NT2/D1 (cell line): Measurements from ENCODE around the gene LRRC25.

Experiments
- DNase-seq: peaks from one replicate; pipeline ENCODE4 v3.0.0-alpha.2; 2011; ENCODE audit warnings: low read depth, low spot score
- H3K27me3 ChIP-seq: 2 replicates; pipeline ENCODE4 v1.6.0; 2011; ENCODE audit warnings: mild to moderate bottlenecking; ENCODE audit not compliant: insufficient read length, insufficient read depth
- H3K36me3 ChIP-seq: 2 replicates; pipeline ENCODE4 v1.6.1; 2011; ENCODE audit warnings: mild to moderate bottlenecking, low read length, mixed read lengths; ENCODE audit not compliant: insufficient read depth, insufficient read length
- H3K4me1 ChIP-seq: 2 replicates; pipeline ENCODE4 v1.5.1; 2011; ENCODE audit not compliant: insufficient read depth, insufficient read length
- H3K4me3 ChIP-seq: 2 replicates; pipeline ENCODE4 v1.5.1; 2011; ENCODE audit warnings: low read depth; ENCODE audit not compliant: insufficient read length
- H3K9ac ChIP-seq: 2 replicates; pipeline ENCODE4 v1.6.0; 2011; ENCODE audit warnings: low read depth; ENCODE audit not compliant: insufficient read length
- H3K9me3 ChIP-seq: 2 replicates; pipeline ENCODE4 v1.5.1; 2011; ENCODE audit warnings: mild to moderate bottlenecking, low read length; ENCODE audit not compliant: insufficient read depth
- SUZ12 ChIP-seq: IDR thresholded peaks from 2 replicates; pipeline ENCODE4 v1.6.1; 2011; ENCODE audit not compliant: insufficient read length, insufficient read depth; ENCODE audit errors: extremely low read depth
- YY1 ChIP-seq: IDR thresholded peaks from 2 replicates; pipeline ENCODE4 v1.6.1; 2011; ENCODE audit not compliant: insufficient read length, insufficient read depth
- ZNF274 ChIP-seq: IDR thresholded peaks from 2 replicates; pipeline ENCODE4 v1.6.1; 2011; ENCODE audit warnings: mild to moderate bottlenecking, low read depth, low read length

LRRC25 gene

DNA sequence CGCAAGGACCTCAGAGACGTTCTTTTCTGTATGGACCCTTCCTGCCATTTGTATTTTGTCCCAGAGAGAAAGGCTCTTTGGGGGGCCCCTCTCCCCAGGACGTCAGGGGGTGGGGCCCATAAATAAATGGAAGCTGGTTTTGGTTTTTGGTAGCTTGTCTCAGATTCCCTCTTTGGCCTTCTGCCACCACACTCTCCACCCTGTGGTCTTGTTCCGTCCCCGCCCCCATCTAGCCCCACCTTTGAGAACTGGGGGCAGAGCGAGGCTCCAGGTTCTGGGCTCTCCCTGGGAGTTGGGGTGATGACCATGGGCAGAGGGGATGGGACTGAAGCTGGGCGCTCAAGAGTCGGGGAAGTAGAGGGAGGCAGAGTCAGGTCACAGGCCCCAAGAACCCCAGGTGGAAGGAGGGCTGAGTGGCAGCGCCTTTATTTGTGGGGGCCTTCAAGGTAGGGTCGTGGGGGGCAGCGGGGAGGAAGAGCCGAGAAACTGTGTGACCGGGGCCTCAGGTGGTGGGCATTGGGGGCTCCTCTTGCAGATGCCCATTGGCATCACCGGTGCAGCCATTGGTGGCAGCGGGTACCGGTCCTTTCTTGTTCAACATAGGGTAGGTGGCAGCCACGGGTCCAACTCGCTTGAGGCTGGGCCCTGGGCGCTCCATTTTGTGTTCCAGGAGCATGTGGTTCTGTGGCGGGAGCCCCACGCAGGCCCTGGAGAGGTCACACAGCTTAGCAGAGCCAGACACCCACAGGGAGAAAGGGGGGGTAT, 37.2 kb upstream of the LRRC25 start:
- Histone ChIP-seq H3K36me3 (peaks cover 24% of the 10 kb centered on the region), H3K4me3 (peak overlapping the region; percentile 24), H3K27me3 (no peaks in the 10 kb centered on the region), H3K9me3 (no peaks in the 10 kb centered on the region), H3K4me1 (peaks cover 43% of the 10 kb centered on the region), H3K9ac (peak overlapping the region; percentile 72)
- no peak for DNase-seq
- TF ChIP-seq SUZ12 (no peak), ZNF274 (no peak), YY1 (no peak)

DNA sequence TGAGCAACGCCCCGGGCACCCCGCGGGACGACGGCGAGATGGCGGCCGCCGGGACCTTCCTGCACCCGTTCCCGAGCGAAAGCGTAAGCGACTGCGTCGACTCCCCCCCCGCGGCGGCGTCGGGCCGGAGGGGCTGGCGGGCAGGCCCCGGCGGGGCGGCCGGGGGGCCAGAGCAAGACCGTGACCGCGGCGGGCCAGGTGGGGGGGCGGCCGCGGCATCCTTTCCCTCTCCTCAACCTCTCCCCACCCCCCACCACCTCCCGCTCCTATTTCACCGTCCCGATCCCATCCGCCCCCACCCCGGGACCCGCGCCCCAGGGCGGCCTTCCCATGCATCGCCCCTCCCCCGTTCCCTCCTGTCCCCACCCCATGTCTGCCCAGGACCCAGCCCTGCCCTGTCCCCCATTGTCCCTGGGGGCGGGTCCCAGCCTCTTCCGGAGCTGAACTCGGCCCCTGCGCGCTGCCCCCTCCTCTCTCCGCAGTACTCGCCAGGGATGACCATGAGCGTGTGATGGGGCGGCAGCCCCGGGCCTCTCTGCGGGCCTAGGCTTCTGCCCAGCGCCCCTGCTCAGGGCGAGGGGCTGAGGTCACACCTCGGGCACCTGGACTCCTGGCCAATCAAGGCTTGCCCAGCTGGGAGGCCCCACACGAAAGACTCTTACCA, 36.4 kb upstream of the LRRC25 start:
- Histone ChIP-seq H3K36me3 (peaks cover 24% of the 10 kb centered on the region), H3K27me3 (no peaks in the 10 kb centered on the region), H3K4me3 (peak overlapping the region; percentile 24), H3K9me3 (no peaks in the 10 kb centered on the region), H3K4me1 (peaks cover 41% of the 10 kb centered on the region), H3K9ac (peak overlapping the region; percentile 72)
- TF ChIP-seq ZNF274 (no peak), YY1 (no peak), SUZ12 (no peak)
- no peak for DNase-seq

DNA sequence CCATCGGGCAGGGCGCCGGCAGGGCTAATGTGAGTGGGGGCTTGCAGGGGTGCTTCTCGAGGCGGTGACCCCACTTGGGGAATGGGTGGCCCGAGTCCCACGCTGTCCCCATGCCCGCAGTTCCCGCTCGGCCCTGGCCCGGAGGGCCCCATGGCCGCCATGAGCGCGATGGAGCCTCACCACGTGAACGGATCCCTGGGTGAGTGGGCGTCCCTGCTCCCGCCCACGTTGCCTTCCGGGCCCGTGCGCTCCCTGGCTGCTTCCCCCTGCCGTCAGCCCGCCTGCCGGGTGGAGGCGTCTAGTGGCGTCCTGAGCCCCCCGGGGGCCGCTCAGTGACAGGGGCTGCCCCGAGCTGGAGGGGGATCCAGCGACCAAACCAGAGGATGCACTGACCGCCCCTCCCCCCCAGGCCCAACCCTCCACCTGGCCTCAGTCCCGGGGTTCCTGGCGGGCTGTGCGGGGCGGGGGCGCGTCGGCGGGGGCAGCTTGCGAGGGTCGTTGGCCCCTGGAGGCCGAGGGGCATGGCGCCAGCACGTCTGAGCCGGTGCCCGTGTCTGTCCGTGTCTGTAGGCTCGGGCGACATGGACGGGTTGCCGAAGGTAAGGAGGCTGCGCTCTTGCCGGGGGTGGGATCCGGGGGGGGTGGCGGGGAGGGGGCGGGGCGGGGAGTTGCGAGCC, 35.7 kb upstream of the LRRC25 start:
- no peaks in the 10 kb centered on the region for H3K27me3 ChIP-seq
- H3K36me3 ChIP-seq: peaks cover 24% of the 10 kb centered on the region
- H3K9me3 ChIP-seq: no peaks in the 10 kb centered on the region
- no peak for DNase-seq
- TF ChIP-seq YY1: peak; percentile 19
- no peak for TF ChIP-seq ZNF274
- TF ChIP-seq SUZ12: no peak
- H3K4me3 ChIP-seq: peak overlapping the region; percentile 62
- peaks cover 39% of the 10 kb centered on the region for H3K4me1 ChIP-seq
- peak overlapping the region; percentile 83 for H3K9ac ChIP-seq

DNA sequence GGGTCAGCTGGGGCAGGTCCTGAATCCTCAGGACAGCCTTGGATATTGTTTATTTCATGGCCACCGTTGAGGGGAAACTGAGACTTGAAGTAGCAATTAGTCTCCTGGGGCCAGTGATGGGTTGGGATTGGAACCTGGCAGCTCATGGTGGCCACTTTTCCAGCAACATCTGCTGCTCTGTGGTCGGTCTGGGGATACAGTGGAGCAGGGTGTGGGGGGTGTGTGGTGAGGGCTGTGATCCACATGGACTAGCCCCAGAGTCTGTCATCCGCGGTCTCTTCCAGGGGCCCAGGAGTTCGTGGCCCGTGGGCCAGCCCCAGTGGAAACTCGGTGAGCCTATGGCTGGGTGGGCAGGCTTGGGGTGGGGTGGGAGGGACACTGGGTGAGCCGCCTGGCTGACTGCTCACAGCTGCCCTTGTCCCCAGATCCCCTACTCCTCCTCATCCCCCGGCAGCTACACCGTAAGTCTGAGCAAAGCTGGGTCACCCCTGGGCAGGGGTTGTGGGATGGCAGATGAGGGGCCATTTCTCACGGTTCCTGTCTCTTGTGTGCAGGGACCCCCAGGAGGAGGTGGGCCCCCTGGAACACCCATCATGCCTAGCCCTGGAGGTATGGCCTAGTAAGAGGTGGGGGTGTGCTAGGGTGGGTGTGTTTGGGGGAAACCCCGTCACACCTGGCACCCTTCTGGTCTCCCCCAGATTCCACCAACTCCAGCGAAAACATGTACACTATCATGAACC, 35.0 kb upstream of the LRRC25 start:
- TF ChIP-seq YY1 (no peak), SUZ12 (no peak), ZNF274 (no peak)

DNA sequence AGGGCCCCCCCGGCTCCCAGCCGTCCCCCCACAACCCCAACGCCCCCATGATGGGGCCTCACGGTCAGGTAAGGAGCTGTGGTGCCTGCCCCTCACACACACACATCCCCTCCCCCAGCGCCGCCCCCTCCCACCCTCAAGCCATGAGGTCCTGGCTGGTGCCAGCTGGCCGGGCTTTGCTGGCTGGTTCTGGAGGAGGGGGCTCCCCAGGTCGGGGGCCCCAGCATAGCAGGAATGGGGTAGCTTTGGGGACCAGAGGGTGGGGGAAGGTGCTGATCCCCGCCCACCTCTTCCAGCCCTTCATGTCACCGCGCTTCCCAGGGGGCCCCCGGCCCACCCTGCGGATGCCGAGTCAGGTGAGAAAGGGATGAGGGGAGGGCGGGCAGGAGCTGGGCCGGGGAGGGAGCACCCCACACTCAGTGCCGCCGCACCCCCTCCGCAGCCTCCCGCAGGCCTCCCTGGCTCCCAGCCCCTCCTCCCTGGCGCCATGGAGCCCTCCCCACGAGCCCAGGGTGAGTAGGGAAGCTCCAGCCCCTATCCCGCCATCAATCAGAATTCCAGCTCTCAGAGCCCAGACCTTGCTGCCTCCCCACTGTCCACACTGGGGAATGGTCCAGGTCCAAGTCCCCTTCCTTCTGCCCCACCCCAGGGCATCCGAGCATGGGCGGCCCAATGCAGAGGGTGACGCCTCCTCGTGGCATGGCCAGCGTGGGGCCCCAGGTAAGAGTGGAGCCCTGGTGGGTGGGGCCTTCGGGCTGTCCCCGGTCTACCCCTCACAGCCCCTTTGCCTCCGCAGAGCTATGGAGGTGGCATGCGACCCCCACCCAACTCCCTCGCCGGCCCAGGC, 34.2 kb upstream of the LRRC25 start:
- Histone ChIP-seq H3K27me3 (no peaks in the 10 kb centered on the region), H3K9me3 (no peaks in the 10 kb centered on the region), H3K9ac (peak overlapping the region; percentile 66), H3K4me1 (peaks cover 51% of the 10 kb centered on the region), H3K36me3 (peaks cover 23% of the 10 kb centered on the region), H3K4me3 (no peak overlapping the region)
- no peak for DNase-seq
- TF ChIP-seq YY1: no peak
- TF ChIP-seq SUZ12: no peak
- no peak for TF ChIP-seq ZNF274

More for the DNA sequence above, 35.0 kb upstream of the LRRC25 start:
- no peak for DNase-seq
- H3K4me1 ChIP-seq: peaks cover 45% of the 10 kb centered on the region
- H3K9me3 ChIP-seq: no peaks in the 10 kb centered on the region
- peak overlapping the region; percentile 62 for H3K4me3 ChIP-seq
- H3K27me3 ChIP-seq: no peaks in the 10 kb centered on the region
- H3K36me3 ChIP-seq: peaks cover 24% of the 10 kb centered on the region
- H3K9ac ChIP-seq: peak overlapping the region; percentile 83

DNA sequence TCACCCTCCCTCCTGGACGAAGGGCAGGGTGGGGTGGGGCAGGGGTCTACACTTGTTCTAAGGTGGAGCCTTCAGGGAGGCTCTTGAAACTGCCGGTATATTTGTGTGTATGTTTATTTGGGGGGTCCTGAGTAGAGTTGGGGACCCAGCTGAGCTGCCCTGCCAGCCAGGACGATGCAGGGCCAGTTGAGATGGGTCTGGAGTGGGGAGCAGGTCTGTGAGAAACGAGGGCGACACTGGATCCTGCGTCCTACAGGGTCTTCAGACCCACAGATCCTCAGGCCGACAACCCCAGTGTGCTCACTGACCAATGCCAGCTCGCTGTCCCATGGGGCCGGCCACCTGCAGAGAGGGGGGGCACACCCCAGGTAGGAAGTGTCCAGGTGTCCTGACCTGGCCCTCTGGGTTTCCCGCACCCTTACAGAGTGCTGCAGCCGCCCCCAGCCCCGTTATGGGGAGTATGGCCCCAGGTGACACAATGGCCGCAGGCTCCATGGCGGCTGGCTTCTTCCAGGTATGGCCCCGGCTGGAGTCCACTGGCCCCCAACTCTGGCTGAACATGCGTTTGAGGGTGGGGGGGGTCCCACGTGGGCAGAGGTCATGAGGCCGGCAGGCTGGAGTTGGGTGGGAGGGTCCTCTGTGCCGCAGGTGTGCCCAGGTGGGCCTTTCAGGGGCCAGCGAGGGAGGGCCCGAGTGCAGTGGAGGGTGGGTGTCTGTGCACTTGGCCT, 33.2 kb upstream of the LRRC25 start:
- Histone ChIP-seq H3K4me1 (peaks cover 52% of the 10 kb centered on the region), H3K9me3 (no peaks in the 10 kb centered on the region), H3K27me3 (no peaks in the 10 kb centered on the region), H3K9ac (no peak overlapping the region), H3K36me3 (peaks cover 14% of the 10 kb centered on the region), H3K4me3 (no peak overlapping the region)
- no peak for DNase-seq
- TF ChIP-seq ZNF274: no peak
- TF ChIP-seq SUZ12: no peak
- no peak for TF ChIP-seq YY1
